Ishikawa (cell line): Measurements from ENCODE around the gene KRTAP10-4.

Experiments
- CEBPB ChIP-seq: IDR thresholded peaks from 2 replicates; pipeline ENCODE4 v1.6.1; 2012
- CREB1 ChIP-seq: IDR thresholded peaks from 2 replicates; pipeline ENCODE4 v1.6.1; 2012; ENCODE audit warnings: low read depth
- EGR1 ChIP-seq: IDR thresholded peaks from 2 replicates; pipeline ENCODE4 v1.6.1; 2012
- EP300 ChIP-seq: IDR thresholded peaks from 2 replicates; pipeline ENCODE4 v1.6.1; 2012; ENCODE audit warnings: borderline replicate concordance
- FOXM1 ChIP-seq: IDR thresholded peaks from 2 replicates; pipeline ENCODE4 v1.6.1; 2012; ENCODE audit warnings: low read depth, borderline replicate concordance
- MAX ChIP-seq: IDR thresholded peaks from 2 replicates; pipeline ENCODE4 v1.6.1; 2012
- NFIC ChIP-seq: IDR thresholded peaks from 2 replicates; pipeline ENCODE4 v1.6.1; 2012
- RAD21 ChIP-seq: IDR thresholded peaks from 2 replicates; pipeline ENCODE4 v1.6.1; 2012; ENCODE audit warnings: low read depth
- REST ChIP-seq: IDR thresholded peaks from 2 replicates; pipeline ENCODE4 v1.6.1; 2012; ENCODE audit warnings: low read depth, mild to moderate bottlenecking
- TAF1 ChIP-seq: IDR thresholded peaks from 2 replicates; pipeline ENCODE4 v1.6.1; 2012; ENCODE audit warnings: low read depth, mild to moderate bottlenecking
- TEAD4 ChIP-seq: IDR thresholded peaks from 2 replicates; pipeline ENCODE4 v1.6.1; 2012
- YY1 ChIP-seq: IDR thresholded peaks from 2 replicates; pipeline ENCODE4 v1.6.1; 2012; ENCODE audit warnings: low read depth

GRCh38 chr21:44555200-44555875 lies 18.2 kb upstream of the KRTAP10-4 start:
- TF ChIP-seq RAD21 (no peak), EP300 (no peak), CEBPB (no peak), EGR1 (no peak), YY1 (no peak), MAX (no peak), TEAD4 (no peak), REST (no peak), CREB1 (no peak), NFIC (no peak), FOXM1 (no peak), TAF1 (no peak)
